ENCODE data around the gene MFGE8.

DNA sequence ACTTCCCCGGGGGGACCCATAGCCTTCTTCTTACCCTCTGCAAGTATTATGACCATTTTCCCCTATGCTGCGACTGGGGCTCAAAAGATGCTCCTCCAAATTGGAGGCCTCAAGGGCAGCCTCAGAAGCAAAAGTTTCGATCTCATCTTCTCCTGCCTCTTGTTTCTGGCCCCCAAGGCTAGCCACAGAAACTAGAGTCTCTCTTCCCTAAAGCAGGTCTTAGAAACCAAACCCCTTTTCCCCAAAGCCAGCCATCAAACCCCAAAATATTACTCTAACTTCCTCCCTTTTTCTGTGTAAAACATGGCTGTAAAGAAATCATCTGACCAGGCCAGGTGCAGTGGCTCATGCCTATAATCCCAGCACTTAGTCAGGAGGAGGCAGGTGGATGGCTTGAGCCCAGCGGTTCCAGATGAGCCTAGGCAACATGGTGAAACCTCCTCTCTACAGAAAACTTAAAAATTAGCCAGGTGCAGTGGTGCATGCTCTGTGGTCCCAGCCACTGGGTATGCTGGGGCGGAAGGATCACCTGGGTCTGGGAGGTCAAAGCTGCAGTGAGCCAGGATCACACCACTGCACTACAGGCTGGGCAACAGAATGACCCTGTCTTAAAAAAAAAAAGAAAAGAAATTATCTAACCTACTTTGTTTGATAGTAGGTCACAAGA is 36.7 kb upstream of the MFGE8 start:
- TF ChIP-seq, protein P1, sequence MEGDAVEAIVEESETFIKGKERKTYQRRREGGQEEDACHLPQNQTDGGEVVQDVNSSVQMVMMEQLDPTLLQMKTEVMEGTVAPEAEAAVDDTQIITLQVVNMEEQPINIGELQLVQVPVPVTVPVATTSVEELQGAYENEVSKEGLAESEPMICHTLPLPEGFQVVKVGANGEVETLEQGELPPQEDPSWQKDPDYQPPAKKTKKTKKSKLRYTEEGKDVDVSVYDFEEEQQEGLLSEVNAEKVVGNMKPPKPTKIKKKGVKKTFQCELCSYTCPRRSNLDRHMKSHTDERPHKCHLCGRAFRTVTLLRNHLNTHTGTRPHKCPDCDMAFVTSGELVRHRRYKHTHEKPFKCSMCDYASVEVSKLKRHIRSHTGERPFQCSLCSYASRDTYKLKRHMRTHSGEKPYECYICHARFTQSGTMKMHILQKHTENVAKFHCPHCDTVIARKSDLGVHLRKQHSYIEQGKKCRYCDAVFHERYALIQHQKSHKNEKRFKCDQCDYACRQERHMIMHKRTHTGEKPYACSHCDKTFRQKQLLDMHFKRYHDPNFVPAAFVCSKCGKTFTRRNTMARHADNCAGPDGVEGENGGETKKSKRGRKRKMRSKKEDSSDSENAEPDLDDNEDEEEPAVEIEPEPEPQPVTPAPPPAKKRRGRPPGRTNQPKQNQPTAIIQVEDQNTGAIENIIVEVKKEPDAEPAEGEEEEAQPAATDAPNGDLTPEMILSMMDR (IDR thresholded peaks at IDR 0.05): no peak
- TF ChIP-seq POLR2AphosphoS5 (IDR thresholded peaks at IDR 0.05): no peak
- no peak for TF ChIP-seq POLR2A (IDR thresholded peaks at IDR 0.05)
